ENCODE data around the gene PSMC3IP.
"Not testable (repeated sequence)": the region's sequence is repeated elsewhere in the genome, so short reads cannot be mapped to it uniquely, and the experiment has no call there.

PSMC3IP gene

DNA sequence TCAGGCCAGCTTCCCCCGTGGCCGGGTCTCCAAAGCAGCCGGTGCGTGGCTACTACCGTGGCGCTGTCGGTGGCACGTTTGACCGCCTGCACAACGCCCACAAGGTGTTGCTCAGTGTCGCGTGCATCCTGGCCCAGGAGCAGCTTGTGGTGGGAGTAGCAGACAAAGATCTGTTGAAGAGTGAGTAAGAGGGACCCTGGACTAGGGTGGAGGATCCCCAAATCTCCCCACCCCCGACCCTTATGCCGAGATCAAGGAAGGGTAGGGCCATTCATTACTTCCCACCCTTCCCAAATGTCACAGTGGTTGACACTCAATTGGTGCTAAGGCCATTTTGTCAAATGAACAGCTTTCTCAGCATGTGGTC lies 14.4 kb downstream of the PSMC3IP start:
- DNase-seq (ENCODE audit: low read depth), result no peak
- peak overlapping the region; percentile 80 for H3K4me3 ChIP-seq (ENCODE audit: low read depth, low read length)

DNA sequence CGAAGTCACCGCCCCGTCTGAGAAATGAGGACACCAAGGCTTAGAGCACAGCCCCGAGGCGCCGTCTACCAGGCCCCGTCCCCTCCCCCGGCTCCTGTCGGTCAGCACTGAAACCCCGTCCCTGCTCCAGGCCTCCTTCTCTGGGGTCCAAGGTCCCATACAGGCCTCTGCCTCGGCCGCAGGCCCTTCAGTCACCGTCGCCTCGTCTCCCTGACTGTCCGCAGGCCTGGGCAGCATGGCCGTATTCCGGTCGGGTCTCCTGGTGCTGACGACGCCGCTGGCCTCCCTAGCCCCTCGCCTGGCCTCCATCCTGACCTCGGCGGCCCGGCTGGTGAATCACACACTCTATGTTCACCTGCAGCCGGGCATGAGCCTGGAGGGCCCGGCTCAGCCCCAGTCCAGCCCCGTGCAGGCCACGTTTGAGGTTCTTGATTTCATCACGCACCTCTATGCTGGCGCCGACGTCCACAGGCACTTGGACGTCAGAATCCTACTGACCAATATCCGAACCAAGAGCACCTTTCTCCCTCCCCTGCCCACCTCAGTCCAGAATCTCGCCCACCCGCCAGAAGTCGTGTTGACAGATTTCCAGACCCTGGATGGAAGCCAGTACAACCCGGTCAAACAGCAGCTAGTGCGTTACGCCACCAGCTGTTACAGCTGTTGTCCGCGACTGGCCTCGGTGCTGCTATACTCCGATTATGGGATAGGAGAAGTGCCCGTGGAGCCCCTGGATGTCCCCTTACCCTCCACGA lies 15.0 kb downstream of the PSMC3IP start:
- DNase-seq (ENCODE audit: low read depth), result no peak
- peak overlapping the region; percentile 80 for H3K4me3 ChIP-seq (ENCODE audit: low read depth, low read length)

DNA sequence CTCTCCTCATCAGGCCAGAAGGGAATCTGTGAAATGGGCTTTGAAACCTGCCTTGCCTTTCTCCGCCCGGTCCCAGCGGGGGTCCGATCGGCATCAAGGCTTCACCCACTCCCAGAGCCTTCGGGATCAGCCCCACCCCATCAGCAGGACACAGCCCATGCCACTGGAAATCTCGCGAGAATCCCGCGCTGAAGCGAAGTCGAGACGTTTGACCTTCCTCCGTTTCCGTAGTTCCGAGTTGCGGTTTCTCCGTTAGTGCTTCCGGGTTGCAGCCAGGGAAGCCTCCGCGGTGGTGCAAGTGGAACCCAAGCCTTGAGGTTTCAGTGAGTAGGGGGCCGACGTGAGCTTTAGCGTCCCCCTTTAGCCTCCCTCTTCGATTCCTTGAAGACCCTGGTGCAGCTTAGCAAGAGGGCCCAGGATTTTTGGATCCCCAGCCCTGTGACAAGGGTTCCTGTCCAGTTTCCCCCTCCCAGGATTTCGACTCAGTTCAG lies 15.6 kb downstream of the PSMC3IP start, which contains the start of gene COASY:
Gene COASY, plus strand, starts transcription at position 252 of the 491 bp plus-strand sequence. CDS start 475 bp downstream, outside the sequence.
- H3K4me3 ChIP-seq (ENCODE audit: low read depth, low read length), result peak within 1 kb of the TSS; percentile 80
- DNase-seq (ENCODE audit: low read depth), result peak; percentile 92

- no peak overlapping the region for H3K4me3 ChIP-seq (ENCODE audit: low read depth, low read length)
- no peak for DNase-seq (ENCODE audit: low read depth)
Observed at GRCh38 chr17:42560246-42560645, 17.3 kb downstream of the PSMC3IP start.

- H3K4me3 ChIP-seq (ENCODE audit: low read depth, low read length), result no peak overlapping the region
- no peak for DNase-seq (ENCODE audit: low read depth)
Observed at GRCh38 chr17:42559075-42559474, 18.5 kb downstream of the PSMC3IP start.

DNA sequence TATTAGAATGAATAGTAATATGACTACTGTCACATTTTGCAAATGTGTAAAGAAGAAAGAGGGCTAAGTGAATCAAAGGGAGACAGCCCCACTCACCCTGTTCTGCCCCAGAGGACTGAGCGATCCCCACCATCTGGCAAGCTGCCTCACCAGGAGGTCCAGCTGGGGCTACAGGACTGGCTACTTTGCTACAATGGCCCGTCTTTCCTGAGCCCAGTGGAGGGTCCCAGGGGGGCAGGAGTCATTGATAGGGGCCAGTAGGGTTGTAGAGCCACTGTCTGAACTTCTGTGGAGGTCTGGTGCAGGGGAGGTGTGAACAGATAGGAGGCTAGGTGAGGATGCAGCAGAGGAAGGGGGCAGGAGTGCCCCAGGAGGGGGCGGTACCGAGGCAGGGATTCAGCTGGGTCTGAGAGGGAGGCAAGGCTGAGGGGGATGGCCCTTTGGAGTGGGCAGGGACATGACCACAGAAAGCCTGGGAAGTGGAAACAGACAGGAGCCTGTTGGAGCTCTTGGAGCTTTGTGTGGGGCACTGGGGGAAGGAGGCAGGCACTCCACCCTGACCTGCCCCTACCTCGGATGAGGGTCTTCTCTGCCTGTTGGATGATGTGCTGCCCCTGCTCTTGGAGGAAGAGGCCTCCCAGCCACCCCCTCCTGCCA lies 21.4 kb downstream of the PSMC3IP start:
- not testable (repeated sequence) for DNase-seq (ENCODE audit: low read depth); H3K4me3 ChIP-seq (ENCODE audit: low read depth, low read length)

GRCh38 chr17:42555122-42555622 lies 22.4 kb downstream of the PSMC3IP start:
- H3K4me3 ChIP-seq (ENCODE audit: low read depth, low read length), result peak overlapping the region; percentile 71
- DNase-seq (ENCODE audit: low read depth), result no peak

GRCh38 chr17:42554250-42555121 lies 23.0 kb downstream of the PSMC3IP start:
- H3K4me3 ChIP-seq (ENCODE audit: low read depth, low read length), result peak overlapping the region; percentile 71
- DNase-seq (ENCODE audit: low read depth), result peak; percentile 45

GRCh38 chr17:42553866-42554249 lies 23.7 kb downstream of the PSMC3IP start:
- no peak for DNase-seq (ENCODE audit: low read depth)
- peak overlapping the region; percentile 71 for H3K4me3 ChIP-seq (ENCODE audit: low read depth, low read length)

GRCh38 chr17:42553161-42553818 lies 24.2 kb downstream of the PSMC3IP start:
- peak overlapping the region; percentile 71 for H3K4me3 ChIP-seq (ENCODE audit: low read depth, low read length)
- DNase-seq (ENCODE audit: low read depth), result no peak

DNA sequence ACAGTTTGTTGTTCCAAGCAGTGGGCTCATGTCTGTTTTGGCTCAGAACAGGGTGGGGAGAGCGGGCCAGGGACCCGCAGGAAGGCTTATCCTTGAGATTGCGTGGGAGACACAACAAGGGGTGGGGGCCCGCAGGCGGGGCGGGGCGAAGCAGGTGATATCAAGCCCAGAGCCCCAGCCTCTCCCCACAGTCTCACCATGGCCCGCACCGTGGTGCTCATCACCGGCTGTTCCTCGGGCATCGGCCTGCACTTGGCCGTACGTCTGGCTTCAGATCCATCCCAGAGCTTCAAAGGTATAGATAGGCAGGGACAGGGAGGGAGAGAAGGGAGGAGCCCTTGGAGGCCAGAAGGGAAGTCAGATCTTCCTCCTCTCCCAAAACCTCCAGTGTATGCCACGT lies 24.8 kb downstream of the PSMC3IP start, which contains the start of gene HSD17B1:
Gene HSD17B1, plus strand, starts transcription at position 188 of the 400 bp plus-strand sequence. Its CDS starts 11 bp downstream, at position 199.
- peak within 1 kb of the TSS; percentile 71 for H3K4me3 ChIP-seq (ENCODE audit: low read depth, low read length)
- DNase-seq (ENCODE audit: low read depth), result not testable (repeated sequence)

DNA sequence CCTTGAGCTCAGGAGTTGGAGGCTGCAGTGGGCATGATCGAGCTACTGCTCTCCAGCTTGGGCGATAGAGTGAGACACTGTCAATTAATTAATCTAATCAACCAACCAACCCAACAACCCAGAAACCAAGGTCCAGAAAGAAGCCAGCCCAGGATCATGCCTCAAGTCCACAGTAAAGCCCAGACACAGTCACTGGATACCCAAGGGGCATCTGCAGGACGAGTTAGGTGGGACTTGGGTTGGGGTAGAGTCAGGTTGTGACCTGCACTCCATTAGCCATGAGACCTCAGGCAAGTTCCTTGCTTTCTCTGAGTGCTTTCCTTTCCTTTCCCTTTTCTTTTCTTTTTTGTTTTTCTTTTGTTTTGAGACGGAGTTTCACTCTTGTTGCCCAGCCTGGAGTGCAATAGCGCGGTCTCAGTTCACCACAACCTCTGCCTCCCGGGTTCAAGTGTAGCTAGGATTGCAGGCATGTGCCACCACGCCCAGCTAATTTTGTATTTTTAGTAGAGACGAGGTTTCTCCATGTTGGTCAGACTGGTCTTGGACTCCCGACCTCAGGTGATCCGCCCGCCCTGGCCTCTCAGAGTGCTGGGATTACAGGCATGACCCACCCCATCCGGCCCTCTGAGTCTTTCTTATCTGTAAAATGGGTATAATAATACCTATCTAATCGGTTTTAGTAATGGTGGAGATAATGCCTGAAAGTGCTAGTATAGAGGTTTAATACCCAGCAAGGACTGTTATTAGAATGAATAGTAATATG lies 28.4 kb downstream of the PSMC3IP start:
- DNase-seq (ENCODE audit: low read depth), result no peak
- H3K4me3 ChIP-seq (ENCODE audit: low read depth, low read length), result peak overlapping the region; percentile 44

DNA sequence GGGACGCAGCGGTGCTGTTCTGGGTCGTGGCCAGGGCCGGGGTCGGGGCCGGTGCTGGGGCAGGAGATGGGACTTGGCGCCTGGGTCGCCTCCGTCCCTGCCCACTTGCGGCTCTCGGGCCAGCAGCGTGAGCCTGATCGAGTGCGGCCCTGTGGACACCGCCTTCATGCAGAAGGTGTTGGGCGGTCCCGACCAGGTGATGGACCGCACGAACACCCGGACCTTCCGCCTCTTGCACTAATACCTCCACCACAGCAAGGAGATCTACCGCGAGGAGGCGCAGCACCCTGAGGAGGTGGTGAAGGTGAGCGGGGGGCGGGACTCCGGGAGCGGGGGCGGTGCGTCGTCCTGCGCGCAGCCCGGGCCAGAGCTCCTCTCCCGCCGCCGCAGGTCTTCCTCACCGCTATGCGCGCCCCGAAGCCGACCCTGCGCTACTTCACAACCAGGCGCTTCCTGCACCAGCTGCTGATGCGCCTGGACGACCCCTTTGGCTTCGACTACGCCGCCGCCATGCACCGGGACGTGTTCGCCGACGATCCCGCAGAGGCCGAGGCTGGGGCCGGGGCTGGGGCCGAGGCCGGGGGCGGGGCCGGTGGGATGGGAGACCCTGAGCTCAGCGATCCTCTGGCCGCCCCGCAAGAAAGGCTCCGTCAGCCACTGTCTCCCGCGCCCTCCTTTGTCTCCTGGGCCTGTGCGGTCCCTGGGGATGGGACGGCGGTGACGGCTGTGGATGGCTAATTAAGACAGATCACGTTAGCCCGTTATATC lies 29.3 kb downstream of the PSMC3IP start:
- DNase-seq (ENCODE audit: low read depth), result no peak
- peak overlapping the region; percentile 44 for H3K4me3 ChIP-seq (ENCODE audit: low read depth, low read length)

DNA sequence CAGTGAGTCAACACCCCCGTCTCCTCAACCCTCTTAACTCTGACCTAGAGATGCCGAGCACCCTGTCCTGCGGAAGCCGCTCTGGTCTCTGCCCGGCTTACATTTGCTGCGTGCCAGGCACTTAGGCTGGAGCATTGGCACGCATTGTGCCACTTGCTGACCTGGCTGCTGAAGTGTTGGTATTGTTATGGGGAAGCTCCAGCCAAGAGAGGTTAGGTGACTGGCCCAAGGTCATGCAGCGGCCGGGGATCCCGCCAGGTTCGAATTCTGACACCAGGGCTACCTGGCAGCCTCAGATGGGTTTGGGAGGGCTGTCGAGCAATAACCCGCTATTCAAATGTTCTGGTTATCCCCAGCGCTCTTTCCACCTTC lies 29.8 kb downstream of the PSMC3IP start:
- peak overlapping the region; percentile 44 for H3K4me3 ChIP-seq (ENCODE audit: low read depth, low read length)
- DNase-seq (ENCODE audit: low read depth), result no peak

GRCh38 chr17:42547001-42547461 lies 30.5 kb downstream of the PSMC3IP start:
- no peak for DNase-seq (ENCODE audit: low read depth)
- no peak overlapping the region for H3K4me3 ChIP-seq (ENCODE audit: low read depth, low read length)

DNA sequence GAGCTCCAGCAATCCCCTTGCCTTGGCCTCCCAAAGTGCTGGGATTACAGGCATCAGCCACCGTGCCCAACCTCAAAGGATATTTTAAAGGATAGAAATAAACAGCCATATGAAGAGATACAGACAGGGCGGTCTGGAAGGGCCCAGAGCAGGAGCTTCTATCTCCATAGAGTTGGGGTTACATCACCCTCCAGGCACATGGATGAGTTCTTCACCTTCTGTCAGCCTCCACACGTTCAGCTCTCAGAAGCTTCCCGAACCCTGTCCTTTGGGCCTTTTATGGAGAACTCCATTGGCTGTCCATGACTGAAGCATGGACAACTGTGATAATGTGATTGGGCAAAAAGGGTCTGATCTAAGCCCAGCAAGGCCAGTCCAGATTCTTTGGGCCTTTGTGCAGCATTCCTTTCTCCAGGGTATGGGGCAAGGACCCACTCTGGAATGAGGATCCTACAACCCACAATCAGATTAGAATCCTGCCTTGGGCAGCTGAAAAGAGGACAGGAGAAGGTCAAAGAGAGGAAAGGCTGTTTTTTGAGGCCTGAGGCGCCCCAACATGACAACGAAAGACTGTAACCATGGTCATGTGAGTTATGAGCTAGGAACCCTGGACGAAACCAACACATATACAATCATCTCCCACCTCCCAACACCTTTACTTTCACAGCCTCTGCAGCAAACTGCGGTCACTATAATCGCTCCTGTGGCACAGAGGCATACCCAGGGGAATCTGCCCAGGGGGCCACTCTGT lies 31.6 kb downstream of the PSMC3IP start:
- H3K4me3 ChIP-seq (ENCODE audit: low read depth, low read length); DNase-seq (ENCODE audit: low read depth): not testable (repeated sequence)

DNA sequence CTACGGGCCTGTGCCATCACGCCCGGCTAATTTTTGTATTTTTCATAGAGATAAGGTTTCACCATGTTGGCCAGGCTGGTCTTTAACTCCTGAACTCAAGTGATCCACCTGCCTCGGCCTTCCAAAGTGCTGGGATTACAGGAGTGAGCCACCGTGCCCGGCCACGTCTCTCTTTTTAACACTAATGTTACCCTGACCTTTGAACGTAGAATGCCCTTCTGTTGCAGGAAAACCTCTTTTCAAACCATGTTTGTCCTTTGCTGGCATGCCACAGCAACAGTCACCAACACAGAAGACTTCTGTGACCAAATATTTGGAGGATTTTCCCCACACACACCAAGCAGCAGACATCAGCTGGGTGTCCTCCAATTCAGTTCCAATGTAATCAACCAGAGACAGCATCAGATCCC lies 32.6 kb downstream of the PSMC3IP start:
- no peak overlapping the region for H3K4me3 ChIP-seq (ENCODE audit: low read depth, low read length)
- no peak for DNase-seq (ENCODE audit: low read depth)

Measured in skeletal muscle cell (primary cell).